Stimulated activated CD8-positive, alpha-beta memory T cell treated with anti-CD3 and anti-CD28 coated beads, Interleukin-12 subunit alpha, Interleukin-12 subunit beta, amount 100 ng/mL, for 24 hours (primary cell): ENCODE results near the gene SEZ6.

Experiments
- DNase-seq: peaks from one replicate; pipeline ENCODE4 v3.0.0-alpha.2; 2020; ENCODE audit errors: extremely low read depth

SEZ6 gene

GRCh38 chr17:28975031-28975430 is 30.8 kb downstream of the SEZ6 start:
- no peak for DNase-seq

DNA sequence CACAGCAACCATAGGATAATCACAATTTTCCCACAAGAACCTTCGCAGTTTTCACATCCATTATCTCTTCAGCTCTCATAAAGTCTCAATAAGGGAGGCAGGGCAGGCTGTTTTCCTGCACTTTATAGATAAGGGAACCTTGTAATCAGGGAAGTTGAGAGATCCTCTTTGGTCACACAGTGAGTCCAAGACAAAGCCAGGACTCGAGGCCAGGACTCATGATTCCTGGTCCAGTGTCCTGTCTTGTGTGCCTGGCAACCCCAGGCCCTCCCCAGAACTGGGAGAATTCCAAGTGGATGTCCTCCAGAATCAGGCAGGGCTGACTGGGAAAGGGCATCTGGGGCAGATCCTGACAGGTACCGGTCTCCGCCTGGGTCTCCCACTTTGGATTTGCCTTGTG is 31.4 kb downstream of the SEZ6 start:
- DNase-seq = no peak

GRCh38 chr17:28973425-28973824 is 32.4 kb downstream of the SEZ6 start:
- DNase-seq = no peak

GRCh38 chr17:28972437-28972836 is 33.4 kb downstream of the SEZ6 start:
- DNase-seq = no peak

- no peak for DNase-seq
These were observed 35.0 kb downstream of the SEZ6 start for GRCh38 chr17:28970879-28971278.

- DNase-seq = no peak
These were observed 36.0 kb downstream of the SEZ6 start for GRCh38 chr17:28969706-28970393.

DNA sequence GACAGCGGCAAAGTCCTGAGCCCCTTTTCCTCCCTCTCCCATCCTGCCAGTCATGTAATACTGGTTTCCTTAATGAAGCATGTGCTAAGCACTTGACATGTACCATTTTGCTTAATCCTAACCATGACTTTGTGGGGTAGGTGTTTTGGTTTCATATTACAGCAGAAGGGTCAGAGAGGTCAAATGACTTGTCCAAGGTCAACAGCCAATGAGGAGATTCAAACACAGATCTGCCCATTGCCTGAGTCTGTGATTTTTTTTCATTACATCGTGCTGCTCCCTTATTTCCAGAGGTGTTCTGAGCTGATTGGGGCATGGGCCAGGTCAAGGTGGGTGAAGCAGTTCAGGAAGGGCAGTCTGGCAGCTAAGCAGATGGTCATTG is 36.9 kb downstream of the SEZ6 start:
- DNase-seq = no peak

DNA sequence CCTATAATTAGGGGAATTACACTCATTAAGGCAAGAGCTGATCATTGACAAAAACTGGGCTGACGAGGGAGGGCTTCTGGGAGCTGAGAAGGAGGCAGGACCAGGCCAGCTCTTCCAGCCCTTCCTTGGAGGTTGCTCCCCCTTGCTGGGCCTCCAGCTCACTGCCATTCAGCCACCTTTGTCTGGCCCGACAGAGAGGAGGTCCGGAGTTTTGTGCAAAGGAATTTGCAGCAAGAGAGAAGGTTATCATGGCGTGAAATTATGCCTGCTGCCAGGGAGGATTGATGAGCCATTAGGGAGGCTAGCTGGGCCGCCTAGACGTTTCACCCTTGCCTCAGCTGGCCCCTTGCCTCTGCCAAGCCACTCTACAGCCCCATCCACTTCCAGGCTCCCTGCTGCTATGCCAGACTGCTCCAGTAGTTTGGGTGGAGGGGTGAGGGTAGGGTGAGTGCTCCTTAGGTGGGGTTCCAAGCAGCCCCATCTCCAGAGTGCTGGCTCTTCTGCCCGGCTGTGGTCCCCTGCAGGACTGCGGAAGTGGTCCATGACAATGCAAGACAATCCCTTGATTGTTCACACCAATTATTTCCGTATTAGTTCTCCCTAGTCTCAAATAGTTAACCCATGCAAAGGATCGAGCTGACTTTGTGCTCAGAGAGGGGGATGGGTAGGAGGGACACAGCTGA is 37.5 kb downstream of the SEZ6 start:
- DNase-seq = no peak

DNA sequence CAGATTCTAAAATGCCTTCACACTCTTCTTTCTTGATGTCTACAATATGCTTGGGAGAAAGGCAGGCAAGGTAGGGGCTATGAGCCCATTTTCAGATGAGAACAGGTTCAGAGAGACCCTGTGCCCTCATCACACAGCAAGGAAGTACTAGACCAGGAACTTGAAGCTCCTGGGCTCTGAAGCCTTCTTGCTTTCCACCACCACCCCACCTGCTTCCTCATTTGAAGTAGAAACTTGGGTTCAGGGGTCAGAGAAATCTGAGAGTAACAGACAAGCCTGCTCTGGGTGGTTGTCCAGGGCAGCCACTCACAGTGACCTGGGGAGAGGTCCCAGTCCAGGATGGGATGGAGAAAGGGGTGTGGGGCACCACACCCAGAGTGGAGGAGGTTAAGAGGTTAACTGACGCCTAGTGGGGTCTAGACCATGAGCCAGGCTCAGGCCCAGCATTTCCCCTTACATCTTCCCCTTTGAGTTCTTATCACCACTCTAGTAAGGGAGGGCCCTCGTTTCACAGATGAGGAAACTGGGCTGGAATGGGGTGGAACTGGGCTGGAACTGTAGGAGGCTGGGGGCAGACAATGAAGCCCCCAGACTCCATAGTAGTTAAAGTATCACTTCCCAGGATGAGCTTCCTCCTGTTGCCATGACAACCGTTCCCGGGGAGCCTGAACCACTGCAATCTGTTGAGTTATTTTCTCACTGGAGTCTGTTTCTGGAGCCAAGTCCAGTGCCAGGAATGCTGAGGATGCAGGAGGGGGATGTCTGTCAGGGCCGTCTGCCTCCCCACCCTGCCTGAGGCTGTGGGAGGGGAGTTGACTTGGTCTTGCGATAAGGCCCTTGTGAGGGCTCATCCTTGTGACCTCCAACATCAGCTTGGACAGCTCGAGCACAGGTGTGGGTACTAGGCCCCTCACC is 38.4 kb downstream of the SEZ6 start:
- DNase-seq = no peak

DNA sequence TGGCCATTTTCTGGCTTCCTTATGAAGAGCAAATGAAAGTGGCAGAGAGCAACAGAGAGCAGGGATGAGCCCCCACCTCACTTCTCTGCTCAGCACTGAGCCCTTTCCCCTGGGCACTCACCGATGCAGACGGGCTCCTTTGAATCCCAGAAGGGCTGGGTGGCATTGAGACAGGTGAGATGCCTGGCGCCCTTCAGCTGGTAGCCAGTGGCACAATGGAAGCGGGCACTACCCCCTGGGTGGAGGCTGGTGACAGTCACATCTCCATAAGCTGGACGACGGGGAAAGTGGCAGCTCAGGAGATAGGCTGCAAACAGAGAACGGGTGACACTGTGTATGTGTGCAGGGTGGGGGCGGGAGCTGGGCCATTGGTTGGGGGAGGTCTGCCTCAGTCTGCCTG is 42.0 kb downstream of the SEZ6 start:
- no peak for DNase-seq

DNA sequence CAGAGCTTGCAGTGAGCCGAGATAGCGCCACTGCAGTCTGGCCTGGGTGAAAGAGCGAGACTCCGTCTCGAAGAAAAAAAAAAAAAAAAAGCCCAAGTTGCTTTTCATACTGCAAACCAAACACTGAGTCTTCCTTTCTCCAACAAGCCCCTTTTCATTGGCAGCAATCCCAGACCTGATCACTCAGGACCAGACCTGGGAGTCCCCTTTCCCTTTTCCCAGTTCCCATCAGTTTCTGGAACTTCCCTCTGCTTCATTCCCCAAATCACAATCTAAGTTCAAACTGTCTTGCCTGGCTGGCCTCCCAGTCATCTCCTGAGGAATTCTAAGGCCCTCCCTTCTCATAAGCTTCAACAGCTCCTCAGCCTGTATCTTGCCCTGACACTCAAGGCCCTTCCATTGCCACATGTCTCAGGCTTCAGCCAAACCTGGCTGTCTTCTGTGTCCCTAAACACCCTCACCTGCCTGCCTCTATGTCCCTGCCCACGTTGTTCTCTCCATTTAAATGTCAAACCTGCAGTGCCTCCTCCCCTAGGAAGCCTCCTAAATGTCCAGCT is 42.7 kb downstream of the SEZ6 start:
- no peak for DNase-seq

DNA sequence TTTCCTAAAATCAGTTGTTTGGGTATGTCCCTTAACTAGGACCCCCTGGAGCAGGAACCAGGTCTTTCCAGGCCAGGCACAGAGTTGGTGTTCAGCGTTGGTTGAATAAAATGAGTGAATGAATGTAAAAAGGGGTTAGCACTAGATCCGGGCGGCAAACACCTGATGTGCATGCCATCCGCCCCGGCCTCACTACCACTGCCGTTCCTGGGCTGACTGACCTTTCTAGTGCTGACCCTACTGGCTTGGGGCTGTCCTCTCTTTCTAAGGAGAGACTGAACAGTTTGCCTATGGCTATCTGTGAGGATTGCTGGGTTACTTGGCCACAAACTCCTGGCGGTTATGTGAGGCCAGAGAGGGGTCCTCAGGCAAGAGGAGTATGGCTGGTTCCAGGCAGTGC is 44.4 kb downstream of the SEZ6 start:
- DNase-seq = no peak

GRCh38 chr17:28960256-28961061 is 45.4 kb downstream of the SEZ6 start:
- DNase-seq = no peak

- DNase-seq = no peak
These were observed 46.4 kb downstream of the SEZ6 start for GRCh38 chr17:28959471-28959871.

DNA sequence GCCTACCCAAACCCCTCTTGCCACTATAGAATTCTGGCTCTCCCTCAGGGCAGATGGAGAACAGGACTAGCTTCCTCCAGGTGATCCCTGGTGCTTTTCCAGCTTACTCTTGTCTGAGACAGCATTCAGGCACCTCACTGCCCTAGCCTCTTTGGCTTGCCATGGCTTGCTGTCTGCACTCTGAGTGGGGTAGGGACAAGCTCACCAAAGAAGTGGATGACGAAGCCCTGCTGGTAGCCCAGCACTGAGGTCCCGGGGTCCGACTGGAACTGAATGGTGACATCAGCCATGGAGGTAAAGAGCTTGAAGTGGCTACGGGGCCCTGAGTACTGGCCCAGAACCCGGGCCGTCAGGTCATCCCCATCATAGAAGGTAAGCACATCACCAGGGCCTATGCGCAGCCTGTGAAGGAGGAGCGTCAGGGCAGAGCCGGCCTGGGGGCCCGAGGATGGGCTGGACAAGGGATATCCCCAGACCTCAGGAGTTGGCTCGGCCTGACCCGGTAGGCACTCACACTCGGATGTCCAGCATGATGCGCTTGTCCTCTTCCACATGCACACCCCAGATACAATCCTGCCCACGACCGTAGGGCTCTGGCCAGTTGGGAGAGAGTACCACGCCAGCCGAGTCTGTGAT is 46.9 kb downstream of the SEZ6 start:
- DNase-seq = no peak

DNA sequence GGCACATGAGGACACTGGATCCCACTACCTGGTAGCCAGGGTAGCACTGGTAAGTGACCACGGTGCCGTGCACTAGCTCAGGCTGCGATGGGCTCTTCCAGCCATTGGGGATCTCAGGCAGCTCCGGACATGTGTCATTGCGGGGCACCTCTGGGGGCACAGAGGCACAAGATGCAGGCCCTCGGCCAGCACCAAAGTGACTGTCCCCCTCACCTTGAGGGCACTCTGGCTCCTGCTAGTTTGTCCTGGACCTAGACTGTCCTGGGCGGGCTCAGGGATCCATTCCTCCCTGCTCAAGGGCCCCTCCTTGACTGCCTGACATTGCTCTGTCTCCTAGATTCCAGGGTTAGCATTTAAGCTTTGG is 47.9 kb downstream of the SEZ6 start:
- no peak for DNase-seq

- DNase-seq = no peak
These were observed 48.4 kb downstream of the SEZ6 start for GRCh38 chr17:28957277-28957991.

GRCh38 chr17:28956861-28957260 is 49.0 kb downstream of the SEZ6 start:
- DNase-seq = no peak

DNA sequence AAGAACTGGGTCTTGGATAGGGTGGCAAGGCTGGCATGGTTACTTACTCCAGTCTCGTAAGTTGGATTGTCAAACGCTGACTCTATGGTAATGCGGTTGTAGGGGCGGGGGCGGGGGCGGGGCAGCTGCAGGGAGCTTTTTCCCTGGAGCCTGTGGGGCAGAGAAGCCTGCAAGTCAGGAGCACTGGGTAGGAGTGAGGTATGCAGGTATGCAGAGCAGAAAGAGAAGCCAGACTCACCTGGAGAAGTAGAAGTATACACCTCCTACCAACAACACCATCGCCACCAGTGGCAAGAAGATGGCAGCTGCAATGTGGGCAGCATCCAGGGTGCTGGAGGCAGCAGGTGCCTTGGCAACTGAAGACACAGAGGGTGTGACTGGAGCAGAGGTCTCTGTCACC is 49.7 kb downstream of the SEZ6 start:
- DNase-seq = no peak

- DNase-seq = no peak
These were observed 50.4 kb downstream of the SEZ6 start for GRCh38 chr17:28955408-28955807.
